ENCODE measurements around the gene PALLD. TPM values are rescaled to one million over a fixed set of nuclear protein-coding genes. Genes with fewer than 3 reads are reported as not detected.

Gene PALLD
- total RNA-seq, 1 experiment from 2014 or later, result 23.7 TPM

DNA sequence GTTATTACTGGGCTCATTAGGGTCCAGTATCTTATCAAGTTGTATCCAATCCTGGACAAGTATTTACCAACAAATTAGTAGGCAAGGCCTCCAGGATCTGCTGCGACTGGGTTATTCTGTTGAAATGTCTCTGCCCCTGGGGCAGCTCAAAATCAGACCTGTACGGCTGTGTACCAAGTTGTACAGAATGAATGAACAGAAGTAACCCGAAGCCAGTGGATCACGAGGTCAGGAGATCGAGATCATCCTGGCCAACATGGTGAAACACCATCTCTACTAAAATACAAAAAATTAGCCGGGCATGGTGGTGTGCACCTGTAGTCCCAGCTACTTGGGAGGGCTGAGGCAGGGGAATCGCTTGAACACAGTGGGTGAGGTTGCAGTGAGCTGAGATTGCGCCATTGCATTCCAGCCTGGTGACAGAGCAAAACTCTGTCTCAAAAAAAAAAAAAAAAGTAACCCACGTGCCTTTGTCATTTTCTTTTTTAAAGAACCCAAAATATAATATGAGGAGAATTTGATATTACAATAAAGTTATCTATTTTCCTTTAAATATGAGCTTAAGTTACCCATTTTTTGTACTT is 385.9 kb downstream of the PALLD start:
- peaks cover 6% of the 10 kb centered on the region; the same call in 1 of the 2 replicates for H3K4me1 Mint-ChIP-seq
- ChIA-PET POLR2A (no interaction called here), CTCF (interaction anchor here (1.1 kb wide), 1 partner anchor 173 kb away, joined by 3 read pairs; no protein-coding TSS in a partner anchor)
- DNase-seq (ENCODE audit: low spot score) (no peak), ATAC-seq (no peak)
- H3K27ac Mint-ChIP-seq, result no peak overlapping the region
- no peak overlapping the region for H3K4me3 Mint-ChIP-seq
- TF ChIP-seq TEAD1 (CRISPR knock-in tag; IDR thresholded peaks at IDR 0.05) (no peak), NFYB (CRISPR knock-in tag; conservative IDR thresholded peaks at IDR 0.05; ENCODE audit: low read depth) (no peak), FOXP1 (CRISPR knock-in tag; IDR thresholded peaks at IDR 0.05; ENCODE audit: borderline replicate concordance) (no peak), EMX1 (CRISPR knock-in tag; IDR thresholded peaks at IDR 0.05) (no peak), CREB1 (CRISPR knock-in tag; IDR thresholded peaks at IDR 0.05) (no peak), ZNF396 (CRISPR knock-in tag; IDR thresholded peaks at IDR 0.05; ENCODE audit: borderline replicate concordance) (no peak), ARID4B (CRISPR knock-in tag; IDR thresholded peaks at IDR 0.05; ENCODE audit: borderline replicate concordance) (no peak), CTCF (IDR thresholded peaks at IDR 0.05) (no peak), ETV6 (CRISPR knock-in tag; IDR thresholded peaks at IDR 0.05) (no peak), MXD4 (CRISPR knock-in tag; IDR thresholded peaks at IDR 0.05; ENCODE audit: borderline replicate concordance) (no peak)
- TF ChIP-seq, protein P1, sequence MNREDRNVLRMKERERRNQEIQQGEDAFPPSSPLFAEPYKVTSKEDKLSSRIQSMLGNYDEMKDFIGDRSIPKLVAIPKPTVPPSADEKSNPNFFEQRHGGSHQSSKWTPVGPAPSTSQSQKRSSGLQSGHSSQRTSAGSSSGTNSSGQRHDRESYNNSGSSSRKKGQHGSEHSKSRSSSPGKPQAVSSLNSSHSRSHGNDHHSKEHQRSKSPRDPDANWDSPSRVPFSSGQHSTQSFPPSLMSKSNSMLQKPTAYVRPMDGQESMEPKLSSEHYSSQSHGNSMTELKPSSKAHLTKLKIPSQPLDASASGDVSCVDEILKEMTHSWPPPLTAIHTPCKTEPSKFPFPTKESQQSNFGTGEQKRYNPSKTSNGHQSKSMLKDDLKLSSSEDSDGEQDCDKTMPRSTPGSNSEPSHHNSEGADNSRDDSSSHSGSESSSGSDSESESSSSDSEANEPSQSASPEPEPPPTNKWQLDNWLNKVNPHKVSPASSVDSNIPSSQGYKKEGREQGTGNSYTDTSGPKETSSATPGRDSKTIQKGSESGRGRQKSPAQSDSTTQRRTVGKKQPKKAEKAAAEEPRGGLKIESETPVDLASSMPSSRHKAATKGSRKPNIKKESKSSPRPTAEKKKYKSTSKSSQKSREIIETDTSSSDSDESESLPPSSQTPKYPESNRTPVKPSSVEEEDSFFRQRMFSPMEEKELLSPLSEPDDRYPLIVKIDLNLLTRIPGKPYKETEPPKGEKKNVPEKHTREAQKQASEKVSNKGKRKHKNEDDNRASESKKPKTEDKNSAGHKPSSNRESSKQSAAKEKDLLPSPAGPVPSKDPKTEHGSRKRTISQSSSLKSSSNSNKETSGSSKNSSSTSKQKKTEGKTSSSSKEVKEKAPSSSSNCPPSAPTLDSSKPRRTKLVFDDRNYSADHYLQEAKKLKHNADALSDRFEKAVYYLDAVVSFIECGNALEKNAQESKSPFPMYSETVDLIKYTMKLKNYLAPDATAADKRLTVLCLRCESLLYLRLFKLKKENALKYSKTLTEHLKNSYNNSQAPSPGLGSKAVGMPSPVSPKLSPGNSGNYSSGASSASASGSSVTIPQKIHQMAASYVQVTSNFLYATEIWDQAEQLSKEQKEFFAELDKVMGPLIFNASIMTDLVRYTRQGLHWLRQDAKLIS (CRISPR knock-in tag; IDR thresholded peaks at IDR 0.05; ENCODE audit: borderline replicate concordance), result no peak
- no peaks in the 10 kb centered on the region for H3K36me3 Mint-ChIP-seq
- H3K27me3 Mint-ChIP-seq (ENCODE audit: low read depth), result peaks cover 17% of the 10 kb centered on the region
- no peaks in the 10 kb centered on the region for H3K9me3 Mint-ChIP-seq

DNA sequence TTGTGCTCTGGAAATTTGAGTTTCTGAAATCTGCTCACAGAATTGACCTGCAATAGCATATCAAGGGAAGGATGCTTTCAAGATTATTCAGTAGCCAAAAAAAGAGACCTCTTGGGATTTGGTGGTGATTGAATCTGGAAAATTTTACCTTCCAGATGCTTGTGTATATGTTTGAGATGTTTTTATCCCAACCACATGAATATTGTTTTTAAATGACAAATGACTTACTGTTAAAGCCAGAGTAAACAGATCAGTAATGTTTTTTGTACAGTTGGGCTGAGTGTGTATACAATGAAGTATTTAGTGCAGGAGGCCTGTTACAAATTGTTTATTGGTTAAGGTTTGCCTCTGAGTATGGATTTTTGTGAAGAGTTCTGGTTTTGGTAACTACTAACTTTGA is 386.7 kb downstream of the PALLD start:
- ATAC-seq, result no peak
- H3K4me3 Mint-ChIP-seq, result no peak overlapping the region
- no peaks in the 10 kb centered on the region for H3K9me3 Mint-ChIP-seq
- peaks cover 12% of the 10 kb centered on the region for H3K27me3 Mint-ChIP-seq (ENCODE audit: low read depth)
- ChIA-PET CTCF (no interaction called here), POLR2A (no interaction called here)
- H3K4me1 Mint-ChIP-seq, result peaks cover 3% of the 10 kb centered on the region; the same call in 1 of the 2 replicates
- no peak overlapping the region for H3K27ac Mint-ChIP-seq
- H3K36me3 Mint-ChIP-seq, result no peaks in the 10 kb centered on the region
- DNase-seq (ENCODE audit: low spot score), result no peak
- TF ChIP-seq ELF4 (CRISPR knock-in tag; IDR thresholded peaks at IDR 0.05; ENCODE audit: low read depth) (no peak), ESRRA (CRISPR knock-in tag; IDR thresholded peaks at IDR 0.05; ENCODE audit: borderline replicate concordance) (no peak), ZNF263 (CRISPR knock-in tag; IDR thresholded peaks at IDR 0.05; ENCODE audit: low read depth) (no peak), NFATC4 (CRISPR knock-in tag; IDR thresholded peaks at IDR 0.05) (no peak), FOXP1 (CRISPR knock-in tag; IDR thresholded peaks at IDR 0.05; ENCODE audit: borderline replicate concordance) (no peak), PRRX2 (CRISPR knock-in tag; IDR thresholded peaks at IDR 0.05) (no peak), KAT7 (CRISPR knock-in tag; IDR thresholded peaks at IDR 0.05; ENCODE audit: borderline replicate concordance) (no peak)
- TF ChIP-seq, protein P1 (CRISPR knock-in tag; IDR thresholded peaks at IDR 0.05; ENCODE audit: borderline replicate concordance), result no peak
- TF ChIP-seq, protein P2, sequence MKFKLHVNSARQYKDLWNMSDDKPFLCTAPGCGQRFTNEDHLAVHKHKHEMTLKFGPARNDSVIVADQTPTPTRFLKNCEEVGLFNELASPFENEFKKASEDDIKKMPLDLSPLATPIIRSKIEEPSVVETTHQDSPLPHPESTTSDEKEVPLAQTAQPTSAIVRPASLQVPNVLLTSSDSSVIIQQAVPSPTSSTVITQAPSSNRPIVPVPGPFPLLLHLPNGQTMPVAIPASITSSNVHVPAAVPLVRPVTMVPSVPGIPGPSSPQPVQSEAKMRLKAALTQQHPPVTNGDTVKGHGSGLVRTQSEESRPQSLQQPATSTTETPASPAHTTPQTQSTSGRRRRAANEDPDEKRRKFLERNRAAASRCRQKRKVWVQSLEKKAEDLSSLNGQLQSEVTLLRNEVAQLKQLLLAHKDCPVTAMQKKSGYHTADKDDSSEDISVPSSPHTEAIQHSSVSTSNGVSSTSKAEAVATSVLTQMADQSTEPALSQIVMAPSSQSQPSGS (CRISPR knock-in tag; IDR thresholded peaks at IDR 0.05; ENCODE audit: borderline replicate concordance, low read depth), result no peak

All from WTC11 (cell line).